ENCODE measurements around the gene NPL. TPM values are rescaled to one million over a fixed set of nuclear protein-coding genes. Genes with fewer than 3 reads are reported as not detected.

The NPL gene
- total RNA-seq, 2 experiments from 2014 or later = 2.2 to 6.3 TPM

GRCh38 chr1:182802006-182802803 lies 12.6 kb downstream of the NPL start:
- Histone ChIP-seq H3K79me2 (ENCODE audit: insufficient read depth, low read depth, low read length) (no peaks in the 10 kb centered on the region), H3K27ac (ENCODE audit: low read depth, low read length, poor library complexity, severe bottlenecking) (no peak overlapping the region), H3K4me2 (ENCODE audit: low read length) (no peak overlapping the region), H3K9me3 (ENCODE audit: low read length) (no peaks in the 10 kb centered on the region), H2AFZ (ENCODE audit: low read length) (no peak overlapping the region), H3K4me1 (ENCODE audit: insufficient read depth, low read length, poor library complexity, severe bottlenecking) (no peaks in the 10 kb centered on the region), H4K20me1 (ENCODE audit: insufficient read depth, low read length) (no peaks in the 10 kb centered on the region), H3K9me2 (ENCODE audit: insufficient read depth, low read length) (no peaks in the 10 kb centered on the region), H3K36me3 (ENCODE audit: insufficient read depth, low read length) (no peaks in the 10 kb centered on the region), H3K4me3 (ENCODE audit: low read depth, low read length, poor library complexity, severe bottlenecking) (no peak overlapping the region)
- no peak for TF ChIP-seq CTCF (conservative IDR thresholded peaks at IDR 0.05; ENCODE audit: low read length)
- no peak for TF ChIP-seq EZH2phosphoT487 (IDR thresholded peaks at IDR 0.05; ENCODE audit: borderline replicate concordance, low read depth, low read length)
- no peak for DNase-seq (ENCODE audit: low spot score)
- POLR2A ChIA-PET = interaction anchor here (0.7 to 1.9 kb wide), 3 partner anchors 11 to 122 kb away, joined by 3 to 6 read pairs (median 4); no protein-coding TSS in a partner anchor
- intact Hi-C loops (cut with micrococcal nuclease; ENCODE audit: unreplicated experiment) = no loop called here
- no TSS peak for BruUV-seq (replicated peaks)
- CTCF ChIA-PET (ENCODE audit: unreplicated experiment) = no interaction called here

GRCh38 chr1:182803846-182804245 lies 14.3 kb downstream of the NPL start:
- intact Hi-C loops (cut with micrococcal nuclease; ENCODE audit: unreplicated experiment) = no loop called here
- no peaks in the 10 kb centered on the region for H3K79me2 ChIP-seq (ENCODE audit: insufficient read depth, low read depth, low read length)
- no peak overlapping the region for H2AFZ ChIP-seq (ENCODE audit: low read length)
- no peaks in the 10 kb centered on the region for H3K9me2 ChIP-seq (ENCODE audit: insufficient read depth, low read length)
- ChIA-PET CTCF (ENCODE audit: unreplicated experiment) (no interaction called here), POLR2A (no interaction called here)
- no peaks in the 10 kb centered on the region for H3K9me3 ChIP-seq (ENCODE audit: low read length)
- no peaks in the 10 kb centered on the region for H3K36me3 ChIP-seq (ENCODE audit: insufficient read depth, low read length)
- TF ChIP-seq EZH2phosphoT487 (IDR thresholded peaks at IDR 0.05; ENCODE audit: borderline replicate concordance, low read depth, low read length) = no peak
- no peaks in the 10 kb centered on the region for H4K20me1 ChIP-seq (ENCODE audit: insufficient read depth, low read length)
- H3K4me2 ChIP-seq (ENCODE audit: low read length) = no peak overlapping the region
- no peak overlapping the region for H3K27ac ChIP-seq (ENCODE audit: low read depth, low read length, poor library complexity, severe bottlenecking)
- no TSS peak for BruUV-seq (replicated peaks)
- no peak for DNase-seq (ENCODE audit: low spot score)
- no peaks in the 10 kb centered on the region for H3K4me1 ChIP-seq (ENCODE audit: insufficient read depth, low read length, poor library complexity, severe bottlenecking)
- H3K4me3 ChIP-seq (ENCODE audit: low read depth, low read length, poor library complexity, severe bottlenecking) = no peak overlapping the region

DNA sequence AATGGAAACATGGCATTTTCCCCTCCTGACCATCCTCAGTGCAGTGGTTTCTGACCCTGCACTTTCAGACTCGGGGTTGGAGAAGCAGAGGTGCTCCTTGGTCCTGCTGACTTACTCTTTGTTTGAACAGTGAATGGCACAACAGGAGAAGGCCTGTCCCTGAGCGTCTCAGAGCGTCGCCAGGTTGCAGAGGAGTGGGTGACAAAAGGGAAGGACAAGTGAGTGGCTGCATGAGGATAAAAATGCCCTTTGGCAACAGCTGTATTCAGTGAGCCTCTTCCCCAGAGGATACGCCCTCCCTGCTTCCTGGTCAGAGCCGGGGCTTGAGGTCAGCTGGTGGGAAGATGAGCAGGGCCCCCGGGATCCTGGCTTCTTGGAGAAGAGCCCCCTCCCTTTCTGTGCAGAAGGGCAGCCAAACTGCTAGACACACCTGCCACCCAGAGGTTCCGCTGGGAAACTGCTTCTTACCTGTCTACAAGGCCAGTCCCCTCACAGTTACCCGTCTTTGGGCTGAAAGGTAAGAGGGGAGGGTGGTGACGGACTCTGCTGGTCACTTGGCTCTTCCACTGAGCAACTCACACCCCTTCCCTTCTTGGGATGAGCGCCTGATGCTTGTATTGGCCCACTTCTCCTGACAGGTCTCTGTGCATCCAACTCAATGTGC lies 16.6 kb downstream of the NPL start:
- POLR2A ChIA-PET = no interaction called here
- Histone ChIP-seq H3K27ac (ENCODE audit: low read depth, low read length, poor library complexity, severe bottlenecking) (no peak overlapping the region), H3K9me2 (ENCODE audit: insufficient read depth, low read length) (no peaks in the 10 kb centered on the region), H3K4me2 (ENCODE audit: low read length) (no peak overlapping the region), H2AFZ (ENCODE audit: low read length) (no peak overlapping the region), H3K79me2 (ENCODE audit: insufficient read depth, low read depth, low read length) (no peaks in the 10 kb centered on the region), H3K4me1 (ENCODE audit: insufficient read depth, low read length, poor library complexity, severe bottlenecking) (no peaks in the 10 kb centered on the region), H3K4me3 (ENCODE audit: low read depth, low read length, poor library complexity, severe bottlenecking) (no peak overlapping the region), H3K9me3 (ENCODE audit: low read length) (no peaks in the 10 kb centered on the region), H3K36me3 (ENCODE audit: insufficient read depth, low read length) (no peaks in the 10 kb centered on the region), H4K20me1 (ENCODE audit: insufficient read depth, low read length) (no peaks in the 10 kb centered on the region)
- DNase-seq (ENCODE audit: low spot score) = peak; percentile 35
- intact Hi-C loops (cut with micrococcal nuclease; ENCODE audit: unreplicated experiment) = no loop called here
- TF ChIP-seq EZH2phosphoT487 (IDR thresholded peaks at IDR 0.05; ENCODE audit: borderline replicate concordance, low read depth, low read length) (no peak), CTCF (conservative IDR thresholded peaks at IDR 0.05; ENCODE audit: low read length) (peak; percentile 70)
- no TSS peak for BruUV-seq (replicated peaks)
- CTCF ChIA-PET (ENCODE audit: unreplicated experiment) = no interaction called here

All from OCI-LY7 (cell line).